Measurements from ENCODE around the gene ZMIZ1. TPM values are rescaled to one million over a fixed set of nuclear protein-coding genes. Genes with fewer than 3 reads are reported as not detected.

The ZMIZ1 gene
- total RNA-seq, 2 donors from 2014 or later = 27.2 to 42.2 TPM

DNA sequence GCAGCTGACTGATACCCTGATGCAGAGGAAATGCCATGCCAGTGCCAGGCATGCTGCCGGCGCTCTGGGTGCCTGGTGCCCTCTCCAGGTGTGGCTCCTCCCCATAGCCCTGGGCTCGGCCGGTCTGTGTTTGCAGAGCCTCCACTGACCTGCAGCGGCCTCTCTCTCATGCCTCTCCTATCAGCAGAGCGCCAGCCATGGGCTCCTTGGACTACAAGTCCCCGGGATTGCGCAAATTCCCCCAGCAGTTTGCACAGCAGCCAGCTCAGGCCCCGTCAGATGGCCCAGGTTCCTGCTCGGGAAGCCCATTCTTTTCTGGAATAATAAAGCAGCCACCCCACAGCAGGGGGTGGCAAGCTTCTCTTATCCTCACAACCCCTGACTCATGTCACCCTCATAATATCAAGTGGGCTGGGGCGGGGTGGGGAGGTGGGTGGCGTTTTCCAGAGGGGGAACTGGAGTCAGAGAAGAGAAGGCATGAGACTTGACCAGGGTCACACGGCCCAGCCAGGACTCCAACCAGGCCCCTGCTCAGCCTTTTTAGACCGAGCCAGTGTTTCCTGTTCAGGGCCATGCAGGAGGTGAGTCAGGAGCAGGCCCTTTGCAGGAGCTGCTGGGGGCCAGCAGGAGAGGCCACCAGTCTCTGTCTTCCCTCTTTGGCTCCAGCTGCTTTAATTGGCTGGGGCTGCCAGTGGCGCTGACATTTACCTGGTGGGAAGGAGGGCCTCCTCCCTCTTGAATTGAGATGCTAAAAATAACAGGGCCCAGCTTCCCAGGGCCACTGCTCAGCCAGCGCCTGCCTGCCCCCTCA, 58.6 kb downstream of the ZMIZ1 start:
- peaks cover 70% of the 10 kb centered on the region for H3K4me1 ChIP-seq
- peak in 2 of 3 donors; percentile 37 to 38 for TF ChIP-seq POLR2A (IDR thresholded peaks at IDR 0.05)
- TF ChIP-seq, protein P1, sequence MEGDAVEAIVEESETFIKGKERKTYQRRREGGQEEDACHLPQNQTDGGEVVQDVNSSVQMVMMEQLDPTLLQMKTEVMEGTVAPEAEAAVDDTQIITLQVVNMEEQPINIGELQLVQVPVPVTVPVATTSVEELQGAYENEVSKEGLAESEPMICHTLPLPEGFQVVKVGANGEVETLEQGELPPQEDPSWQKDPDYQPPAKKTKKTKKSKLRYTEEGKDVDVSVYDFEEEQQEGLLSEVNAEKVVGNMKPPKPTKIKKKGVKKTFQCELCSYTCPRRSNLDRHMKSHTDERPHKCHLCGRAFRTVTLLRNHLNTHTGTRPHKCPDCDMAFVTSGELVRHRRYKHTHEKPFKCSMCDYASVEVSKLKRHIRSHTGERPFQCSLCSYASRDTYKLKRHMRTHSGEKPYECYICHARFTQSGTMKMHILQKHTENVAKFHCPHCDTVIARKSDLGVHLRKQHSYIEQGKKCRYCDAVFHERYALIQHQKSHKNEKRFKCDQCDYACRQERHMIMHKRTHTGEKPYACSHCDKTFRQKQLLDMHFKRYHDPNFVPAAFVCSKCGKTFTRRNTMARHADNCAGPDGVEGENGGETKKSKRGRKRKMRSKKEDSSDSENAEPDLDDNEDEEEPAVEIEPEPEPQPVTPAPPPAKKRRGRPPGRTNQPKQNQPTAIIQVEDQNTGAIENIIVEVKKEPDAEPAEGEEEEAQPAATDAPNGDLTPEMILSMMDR (IDR thresholded peaks at IDR 0.05) = peak in 4 of 7 experiments; percentile 48 to 71 (median 53)
- no peaks in the 10 kb centered on the region for H3K27me3 ChIP-seq
- H3K27ac ChIP-seq = peak overlapping the region; percentile 67 to 83 (median 78)
- 12 to 23% methylated on average over 10 to 15 of the region's 16 CpGs for WGBS, 2 donors
- peak; percentile 94 to 98 (median 98) for DNase-seq
- intact Hi-C loops (cut with DNase I) = no loop called here
- no peak overlapping the region for H3K4me3 ChIP-seq
- no peaks in the 10 kb centered on the region for H3K9me3 ChIP-seq
- H3K36me3 ChIP-seq (replicated peaks in 1 of 2; ENCODE audit: insufficient read depth in 1 of 2, low read depth in 2 of 2) = no peaks in the 10 kb centered on the region
- peak; percentile 99 for ATAC-seq

DNA sequence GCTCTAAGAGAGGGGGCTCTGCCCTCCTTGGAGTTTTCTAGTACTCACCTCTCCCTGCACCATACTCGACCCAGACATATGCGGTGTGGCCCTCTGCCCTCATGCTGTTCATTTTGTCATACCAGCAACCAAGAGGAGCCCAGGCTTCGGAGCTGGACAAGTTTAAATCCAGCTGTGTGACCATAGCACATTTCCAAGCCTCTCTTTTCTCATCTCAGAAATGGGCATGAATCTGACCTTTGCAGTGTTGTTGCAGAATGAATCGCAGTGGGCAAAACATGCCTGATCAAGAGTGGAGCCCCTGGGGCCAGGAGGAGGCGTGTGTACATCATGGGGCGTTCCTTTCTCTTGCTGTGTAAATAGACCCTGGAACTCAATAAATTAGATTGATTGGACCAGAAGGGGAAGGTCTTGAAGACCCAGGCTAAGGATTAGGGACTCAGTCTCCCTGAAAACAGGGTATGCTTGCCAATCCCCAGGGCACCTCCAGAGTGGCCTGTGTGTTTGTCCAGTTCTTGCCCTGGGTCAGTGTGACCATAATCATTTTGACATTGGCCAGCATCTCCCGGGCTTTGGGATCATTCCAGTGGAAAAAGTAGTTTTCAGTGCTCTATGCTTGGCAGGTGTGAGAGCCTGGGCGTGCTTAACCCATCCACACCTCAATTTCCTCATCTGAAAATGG, 59.6 kb downstream of the ZMIZ1 start:
- no peak for TF ChIP-seq POLR2A (IDR thresholded peaks at IDR 0.05)
- TF ChIP-seq, protein P1 (IDR thresholded peaks at IDR 0.05) = no peak

GRCh38 chr10:79128923-79129305, 60.1 kb downstream of the ZMIZ1 start:
- DNase-seq = no peak
- TF ChIP-seq POLR2A (IDR thresholded peaks at IDR 0.05) = no peak
- TF ChIP-seq, protein P1 (IDR thresholded peaks at IDR 0.05) = no peak
- H3K27me3 ChIP-seq = no peaks in the 10 kb centered on the region
- WGBS, 2 donors = 31 to 36% methylated on average over 3 to 4 of the region's 4 CpGs
- peak overlapping the region in 3 of 4 donors; percentile 27 to 81 (median 28) for H3K27ac ChIP-seq
- H3K4me3 ChIP-seq = no peak overlapping the region
- H3K36me3 ChIP-seq (replicated peaks in 1 of 2; ENCODE audit: insufficient read depth in 1 of 2, low read depth in 2 of 2) = no peaks in the 10 kb centered on the region
- intact Hi-C loops (cut with DNase I) = no loop called here
- ATAC-seq = no peak
- H3K4me1 ChIP-seq = peaks cover 60% of the 10 kb centered on the region
- no peaks in the 10 kb centered on the region for H3K9me3 ChIP-seq

More for the DNA sequence above, 59.6 kb downstream of the ZMIZ1 start:
- ATAC-seq = no peak
- Histone ChIP-seq H3K27ac (peak overlapping the region in 3 of 4 donors; percentile 74 to 83 (median 81)), H3K27me3 (no peaks in the 10 kb centered on the region), H3K4me1 (peaks cover 66% of the 10 kb centered on the region), H3K4me3 (no peak overlapping the region), H3K9me3 (no peaks in the 10 kb centered on the region), H3K36me3 (replicated peaks in 1 of 2; ENCODE audit: insufficient read depth in 1 of 2, low read depth in 2 of 2) (no peaks in the 10 kb centered on the region)
- WGBS, 2 donors = 72 to 76% methylated on average over 8 of the region's 8 CpGs
- intact Hi-C loops (cut with DNase I) = no loop called here
- no peak for DNase-seq

- Histone ChIP-seq H3K4me1 (peaks cover 59% of the 10 kb centered on the region), H3K4me3 (no peak overlapping the region), H3K9me3 (no peaks in the 10 kb centered on the region), H3K27ac (peak overlapping the region in 2 of 4 donors; percentile 27 to 28), H3K27me3 (no peaks in the 10 kb centered on the region), H3K36me3 (replicated peaks in 1 of 2; ENCODE audit: insufficient read depth in 1 of 2, low read depth in 2 of 2) (no peaks in the 10 kb centered on the region)
- DNase-seq = no peak
- intact Hi-C loops (cut with DNase I) = no loop called here
- no peak for TF ChIP-seq POLR2A (IDR thresholded peaks at IDR 0.05)
- TF ChIP-seq, protein P1 (IDR thresholded peaks at IDR 0.05) = no peak
- no peak for ATAC-seq
- 75 to 85% methylated on average over 4 to 8 of the region's 8 CpGs for WGBS, 2 donors
Measured at GRCh38 chr10:79129361-79129997, 60.7 kb downstream of the ZMIZ1 start.

All from body of pancreas (tissue), 4 donors.